Measurements from ENCODE around the gene HNRNPR.

DNA sequence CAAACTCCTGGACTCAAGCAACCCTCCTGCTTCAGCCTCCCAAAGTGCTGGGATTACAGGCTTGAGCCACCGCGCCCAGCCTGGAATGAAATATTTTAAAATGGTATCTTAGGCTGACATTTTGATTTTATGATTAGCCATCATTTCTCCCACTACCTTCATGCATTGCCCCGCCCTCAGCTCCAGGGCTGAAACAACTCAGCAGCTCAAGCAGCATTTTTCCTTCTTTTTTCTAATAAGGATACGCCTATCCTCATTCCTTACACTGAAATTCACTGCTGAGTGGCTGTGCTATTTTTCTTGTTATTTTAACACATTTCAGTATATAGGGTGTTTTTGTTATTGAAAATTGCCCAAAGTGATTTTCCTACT, 70.0 kb downstream of the HNRNPR start:
- TF ChIP-seq SMC3 (IDR thresholded peaks at IDR 0.05; ENCODE audit: low read depth, low read length) = no peak
- TF ChIP-seq, protein P1, sequence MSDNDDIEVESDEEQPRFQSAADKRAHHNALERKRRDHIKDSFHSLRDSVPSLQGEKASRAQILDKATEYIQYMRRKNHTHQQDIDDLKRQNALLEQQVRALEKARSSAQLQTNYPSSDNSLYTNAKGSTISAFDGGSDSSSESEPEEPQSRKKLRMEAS (IDR thresholded peaks at IDR 0.05; ENCODE audit: low read depth) = no peak
- no peak for TF ChIP-seq CHD2 (IDR thresholded peaks at IDR 0.05; ENCODE audit: low read length, partially characterized antibody)
- no peak for TF ChIP-seq RFX5 (IDR thresholded peaks at IDR 0.05; ENCODE audit: low read length)
- TF ChIP-seq, protein P2, sequence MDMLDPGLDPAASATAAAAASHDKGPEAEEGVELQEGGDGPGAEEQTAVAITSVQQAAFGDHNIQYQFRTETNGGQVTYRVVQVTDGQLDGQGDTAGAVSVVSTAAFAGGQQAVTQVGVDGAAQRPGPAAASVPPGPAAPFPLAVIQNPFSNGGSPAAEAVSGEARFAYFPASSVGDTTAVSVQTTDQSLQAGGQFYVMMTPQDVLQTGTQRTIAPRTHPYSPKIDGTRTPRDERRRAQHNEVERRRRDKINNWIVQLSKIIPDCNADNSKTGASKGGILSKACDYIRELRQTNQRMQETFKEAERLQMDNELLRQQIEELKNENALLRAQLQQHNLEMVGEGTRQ (IDR thresholded peaks at IDR 0.05; ENCODE audit: borderline replicate concordance, low read depth, low read length) = no peak
- TF ChIP-seq, protein P3, sequence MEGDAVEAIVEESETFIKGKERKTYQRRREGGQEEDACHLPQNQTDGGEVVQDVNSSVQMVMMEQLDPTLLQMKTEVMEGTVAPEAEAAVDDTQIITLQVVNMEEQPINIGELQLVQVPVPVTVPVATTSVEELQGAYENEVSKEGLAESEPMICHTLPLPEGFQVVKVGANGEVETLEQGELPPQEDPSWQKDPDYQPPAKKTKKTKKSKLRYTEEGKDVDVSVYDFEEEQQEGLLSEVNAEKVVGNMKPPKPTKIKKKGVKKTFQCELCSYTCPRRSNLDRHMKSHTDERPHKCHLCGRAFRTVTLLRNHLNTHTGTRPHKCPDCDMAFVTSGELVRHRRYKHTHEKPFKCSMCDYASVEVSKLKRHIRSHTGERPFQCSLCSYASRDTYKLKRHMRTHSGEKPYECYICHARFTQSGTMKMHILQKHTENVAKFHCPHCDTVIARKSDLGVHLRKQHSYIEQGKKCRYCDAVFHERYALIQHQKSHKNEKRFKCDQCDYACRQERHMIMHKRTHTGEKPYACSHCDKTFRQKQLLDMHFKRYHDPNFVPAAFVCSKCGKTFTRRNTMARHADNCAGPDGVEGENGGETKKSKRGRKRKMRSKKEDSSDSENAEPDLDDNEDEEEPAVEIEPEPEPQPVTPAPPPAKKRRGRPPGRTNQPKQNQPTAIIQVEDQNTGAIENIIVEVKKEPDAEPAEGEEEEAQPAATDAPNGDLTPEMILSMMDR (IDR thresholded peaks at IDR 0.05) = no peak
